Ovary (tissue), 9 donors: ENCODE results near the gene MTMR2. TPM values are rescaled to one million over a fixed set of nuclear protein-coding genes. Genes with fewer than 3 reads are reported as not detected.

ENCODE experiments used
- DNase-seq, 5 donors: peaks; one replicate each; pipeline ENCODE4 v3.0.0-alpha.2; 2019 to 2020
- H3K27ac ChIP-seq, 2 donors: fragments of 200-600 bp; one replicate each; pipeline versions ENCODE4 v1.5.1 to v1.8.0; 2019 to 2022
- H3K27me3 ChIP-seq: fragments of 200-600 bp; one replicate; pipeline ENCODE4 v1.8.0; 2022
- H3K36me3 ChIP-seq: fragments of 200-600 bp; sonication (generic); one replicate; pipeline ENCODE4 v1.5.1; 2019
- H3K4me1 ChIP-seq: one replicate; pipeline ENCODE4 v1.8.1; 2013; ENCODE audit warnings: mild to moderate bottlenecking, moderate library complexity; ENCODE audit not compliant: insufficient read depth
- H3K4me3 ChIP-seq: fragments of 200-600 bp; sonication (generic); one replicate; pipeline ENCODE4 v1.5.1; 2017
- H3K9me3 ChIP-seq, 2 donors: fragments of 200-600 bp in 1 of 2; sonication (generic) in 1 of 2; one replicate each; pipeline versions ENCODE4 v1.5.1 to v1.8.1; 2013 to 2019; ENCODE audit warnings: mild to moderate bottlenecking in 1 of 2, moderate library complexity in 1 of 2
- EP300 ChIP-seq: sonication (generic); formaldehyde crosslinking; IDR thresholded peaks from one replicate; pipeline ENCODE4 v1.6.1; 2017; ENCODE audit warnings: antibody characterized with exemption
- POLR2A ChIP-seq: fragments of 450-650 bp; IDR thresholded peaks from one replicate; pipeline ENCODE4 v1.6.1; 2017; ENCODE audit warnings: antibody characterized with exemption, mild to moderate bottlenecking, moderate library complexity
- WGBS, 3 donors: extraction: QIAGEN DNeasy Blood & Tissue Kit in 1 of 3; methylation state at CpG; one replicate each; pipeline versions ENCODE4 v1.1.5 to v1.1.7; 2013 to 2017; 5-methylcytosine and 5-hydroxymethylcytosine counted together
- intact Hi-C, 4 donors: fragments of 100-400 bp; cut with DNase I; formaldehyde crosslinking; loops; one replicate each; pipeline versions ENCODE4 v1.11.0 to v1.15.1; 2022 to 2023
- polyA plus RNA-seq, 2 donors: library from polyadenylated mRNA; stranded (reverse); fragments of 200-250 nt in 1 of 2; fragments of 350-450 nt in 1 of 2; fragmentation: Illumina TruSeq in 1 of 2; extraction: RNeasy Lipid Tissue Mini Kit (QIAGEN cat#74804) in 1 of 2; gene quantifications; one replicate each; pipeline ENCODE4 v1.2.3, GENCODE V29; 2013 to 2014
- total RNA-seq, 7 donors: library from RNA; depleted of rRNA in 2 of 7; stranded (reverse); fragments of >200 nt in 2 of 7; fragmentation: NEBNext Ultra II Directional in 3 of 7; extraction: Animal tissue kit (Norgen Biotek cat#: 25700) in 3 of 7; gene quantifications; one replicate each; pipeline versions ENCODE4 v1.1.0 to v1.2.4, GENCODE V29; 2016 to 2023
- TF ChIP-seq, protein P1 (sequence below), 3 donors: fragments of 450-650 bp in 2 of 3; fragments of 200-600 bp in 1 of 3; IDR thresholded peaks; one replicate each; pipeline versions ENCODE4 v1.5.1 to v1.8.0; 2016 to 2022; ENCODE audit warnings: antibody characterized with exemption in 3 of 3, mild to moderate bottlenecking in 1 of 3
- donor health status: DM: no; HTN: no; CAD: no; lungs with moderate emphysema.
- donor health status: DM: no; HTN: no; CAD: no.
- donor health status: Bipolar disorder and iron deficiency.
- donor health status: DM: yes; HTN: yes; CAD: no.
- donor health status: DM: no; HTN: no; CAD: no.
- donor health status: DM: yes; HTN: yes; CAD: no.

Gene MTMR2
- total and polyA plus RNA-seq, 9 donors = 14.1 to 42.5 (median 24.3) TPM

DNA sequence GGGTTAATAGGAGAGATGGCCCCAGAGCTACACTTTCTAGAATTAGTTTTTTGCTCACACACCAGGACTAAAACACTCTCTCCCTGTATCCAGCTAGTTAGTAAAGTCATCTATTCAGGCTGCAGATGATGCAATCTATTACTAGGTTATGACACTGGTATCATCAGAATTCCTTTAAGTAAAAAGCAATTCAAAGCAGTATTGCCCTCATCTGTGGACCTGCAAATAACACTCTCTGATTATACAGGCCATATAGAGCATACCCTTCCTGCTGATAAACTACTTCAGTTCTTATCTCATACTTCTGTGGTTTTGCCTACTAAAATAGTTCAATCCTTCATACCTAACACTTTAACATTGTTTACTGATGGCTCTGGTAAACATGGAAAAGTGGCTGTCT is 13.5 kb upstream of the MTMR2 start:
- no peak for TF ChIP-seq POLR2A
- TF ChIP-seq, protein P1, sequence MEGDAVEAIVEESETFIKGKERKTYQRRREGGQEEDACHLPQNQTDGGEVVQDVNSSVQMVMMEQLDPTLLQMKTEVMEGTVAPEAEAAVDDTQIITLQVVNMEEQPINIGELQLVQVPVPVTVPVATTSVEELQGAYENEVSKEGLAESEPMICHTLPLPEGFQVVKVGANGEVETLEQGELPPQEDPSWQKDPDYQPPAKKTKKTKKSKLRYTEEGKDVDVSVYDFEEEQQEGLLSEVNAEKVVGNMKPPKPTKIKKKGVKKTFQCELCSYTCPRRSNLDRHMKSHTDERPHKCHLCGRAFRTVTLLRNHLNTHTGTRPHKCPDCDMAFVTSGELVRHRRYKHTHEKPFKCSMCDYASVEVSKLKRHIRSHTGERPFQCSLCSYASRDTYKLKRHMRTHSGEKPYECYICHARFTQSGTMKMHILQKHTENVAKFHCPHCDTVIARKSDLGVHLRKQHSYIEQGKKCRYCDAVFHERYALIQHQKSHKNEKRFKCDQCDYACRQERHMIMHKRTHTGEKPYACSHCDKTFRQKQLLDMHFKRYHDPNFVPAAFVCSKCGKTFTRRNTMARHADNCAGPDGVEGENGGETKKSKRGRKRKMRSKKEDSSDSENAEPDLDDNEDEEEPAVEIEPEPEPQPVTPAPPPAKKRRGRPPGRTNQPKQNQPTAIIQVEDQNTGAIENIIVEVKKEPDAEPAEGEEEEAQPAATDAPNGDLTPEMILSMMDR (IDR thresholded peaks at IDR 0.05) = no peak
- TF ChIP-seq EP300 = no peak
- intact Hi-C loops = no loop called here
- Histone ChIP-seq H3K27ac (no peak overlapping the region), H3K4me3 (no peak overlapping the region), H3K9me3 (no peaks in the 10 kb centered on the region), H3K36me3 (no peaks in the 10 kb centered on the region), H3K27me3 (no peaks in the 10 kb centered on the region), H3K4me1 (no peaks in the 10 kb centered on the region)
- DNase-seq = no peak

DNA sequence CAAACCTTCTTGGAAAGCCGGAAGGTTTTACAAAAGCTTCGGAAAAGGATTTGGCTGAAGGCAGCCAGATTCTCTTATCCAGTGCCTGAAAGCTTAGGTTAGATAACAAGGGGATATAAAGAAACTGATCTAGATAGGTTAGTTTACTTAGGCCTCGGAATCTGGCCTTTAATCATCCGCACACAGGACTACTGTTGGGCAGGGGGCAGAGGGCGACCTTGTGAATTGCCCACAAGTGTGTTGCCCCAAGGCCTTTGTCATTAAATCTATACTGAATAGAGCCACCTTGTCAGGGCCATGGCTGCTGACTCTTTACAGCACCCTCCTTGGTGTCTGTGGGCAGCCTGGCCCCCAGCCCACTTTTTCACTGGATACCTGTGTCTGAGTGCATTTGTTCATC is 9.7 kb upstream of the MTMR2 start:
- Histone ChIP-seq H3K36me3 (no peaks in the 10 kb centered on the region), H3K4me3 (no peak overlapping the region), H3K27ac (no peak overlapping the region), H3K9me3 (no peaks in the 10 kb centered on the region), H3K27me3 (no peaks in the 10 kb centered on the region), H3K4me1 (no peaks in the 10 kb centered on the region)
- DNase-seq = no peak
- TF ChIP-seq EP300 (no peak), POLR2A (no peak)
- TF ChIP-seq, protein P1 (IDR thresholded peaks at IDR 0.05) = no peak
- intact Hi-C loops = no loop called here
- 85 to 90% (median 88%) methylated on average over 5 of the region's 5 CpGs for WGBS, 3 donors

DNA sequence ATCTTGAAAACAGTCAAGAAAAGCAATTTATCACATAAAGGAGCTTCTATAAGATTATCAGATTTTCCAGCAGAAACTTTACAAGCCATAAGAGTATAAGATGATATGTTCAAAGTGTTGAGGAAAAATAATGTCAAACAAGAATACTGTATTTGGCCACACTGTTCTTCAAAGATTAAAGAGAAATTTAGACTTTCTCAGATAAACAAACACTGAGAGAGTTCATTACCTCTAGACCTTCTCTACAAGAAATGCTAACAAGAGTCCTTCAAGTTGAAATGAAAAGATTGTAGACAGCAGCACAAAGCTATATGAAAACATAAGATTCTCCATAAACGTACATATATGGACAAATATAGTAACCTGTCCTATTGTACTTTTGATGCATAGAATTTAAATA is 8.0 kb upstream of the MTMR2 start:
- H3K9me3 ChIP-seq = no peaks in the 10 kb centered on the region
- H3K4me1 ChIP-seq = no peaks in the 10 kb centered on the region
- H3K27me3 ChIP-seq = no peaks in the 10 kb centered on the region
- 82 to 91% (median 89%) methylated on average over 1 of the region's 1 CpG for WGBS, 3 donors
- H3K4me3 ChIP-seq = no peak overlapping the region
- intact Hi-C loops = no loop called here
- DNase-seq = no peak
- TF ChIP-seq POLR2A (no peak), EP300 (no peak)
- TF ChIP-seq, protein P1 (IDR thresholded peaks at IDR 0.05) = no peak
- no peak overlapping the region for H3K27ac ChIP-seq
- H3K36me3 ChIP-seq = no peaks in the 10 kb centered on the region

DNA sequence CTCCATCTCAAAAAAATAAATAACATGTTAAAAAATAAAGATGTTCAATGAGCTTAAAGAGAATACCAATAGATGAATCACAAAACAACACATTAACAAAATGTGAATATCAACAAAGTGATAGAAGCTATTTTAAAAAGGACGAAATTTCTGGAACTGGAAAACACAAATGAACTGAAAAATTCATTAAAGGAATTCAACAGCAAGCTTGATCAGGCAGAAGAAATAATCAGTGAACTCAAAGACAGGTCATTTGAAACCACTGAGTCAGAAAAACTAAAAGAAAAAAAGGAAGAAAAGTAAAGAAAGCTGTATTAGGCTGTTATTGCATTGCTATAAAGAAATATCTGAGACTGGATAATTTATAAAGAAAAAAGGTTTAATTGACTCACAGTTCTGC is 7.0 kb upstream of the MTMR2 start:
- Histone ChIP-seq H3K4me1 (no peaks in the 10 kb centered on the region), H3K9me3 (no peaks in the 10 kb centered on the region), H3K27ac (no peak overlapping the region), H3K4me3 (no peak overlapping the region), H3K36me3 (no peaks in the 10 kb centered on the region), H3K27me3 (no peaks in the 10 kb centered on the region)
- intact Hi-C loops = no loop called here
- 74 to 89% (median 82%) methylated on average over 1 of the region's 1 CpG for WGBS, 3 donors
- DNase-seq = no peak
- TF ChIP-seq POLR2A (no peak), EP300 (no peak)
- TF ChIP-seq, protein P1 (IDR thresholded peaks at IDR 0.05) = no peak

DNA sequence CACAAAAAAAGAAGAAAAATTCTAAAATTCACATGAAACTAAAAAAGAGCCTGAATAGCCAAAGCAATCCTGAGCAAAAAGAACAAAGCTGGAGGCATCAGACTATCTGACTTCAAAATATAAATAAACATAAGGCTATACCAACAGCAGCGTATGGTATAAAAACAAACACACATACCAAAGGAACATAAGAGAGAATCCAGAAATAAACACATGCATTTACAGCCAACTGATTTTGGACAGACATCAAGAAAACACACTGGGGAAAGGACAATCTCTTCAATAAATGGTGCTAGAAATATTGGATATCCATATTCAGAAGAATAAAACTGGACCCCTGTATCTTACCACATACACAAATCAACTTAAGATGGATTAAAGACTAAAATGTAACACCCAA is 2.8 kb upstream of the MTMR2 start:
- H3K4me3 ChIP-seq = no peak overlapping the region
- no peak for DNase-seq
- no peak overlapping the region for H3K27ac ChIP-seq
- no peak for TF ChIP-seq EP300
- TF ChIP-seq POLR2A = no peak
- TF ChIP-seq, protein P1 (IDR thresholded peaks at IDR 0.05) = no peak
- no peaks in the 10 kb centered on the region for H3K27me3 ChIP-seq
- no peaks in the 10 kb centered on the region for H3K4me1 ChIP-seq
- intact Hi-C loops = no loop called here
- H3K36me3 ChIP-seq = no peaks in the 10 kb centered on the region
- 18 to 50% (median 21%) methylated on average over 1 of the region's 1 CpG for WGBS, 3 donors
- no peaks in the 10 kb centered on the region for H3K9me3 ChIP-seq
